ENCODE results near the gene CLK4. TPM values are rescaled to one million over a fixed set of nuclear protein-coding genes. Genes with fewer than 3 reads are reported as not detected.
"Not testable (repeated sequence)": the region's sequence is repeated elsewhere in the genome, so short reads cannot be mapped to it uniquely, and the experiment has no call there.

CLK4 gene
- total RNA-seq, 1 experiment from 2014 or later: 13.3 TPM

GRCh38 chr5:178587763-178588611 lies 38.9 kb downstream of the CLK4 start:
- no peak for DNase-seq (ENCODE audit: low read depth)

- no peak for DNase-seq (ENCODE audit: low read depth)
These were observed 40.5 kb downstream of the CLK4 start for GRCh38 chr5:178586396-178586795.

- DNase-seq (ENCODE audit: low read depth): not testable (repeated sequence)
These were observed 41.4 kb downstream of the CLK4 start for GRCh38 chr5:178585421-178585820.

GRCh38 chr5:178583279-178583678 lies 43.6 kb downstream of the CLK4 start:
- no peak for DNase-seq (ENCODE audit: low read depth)

GRCh38 chr5:178582291-178582690 lies 44.6 kb downstream of the CLK4 start:
- no peak for DNase-seq (ENCODE audit: low read depth)

GRCh38 chr5:178581621-178582020 lies 45.2 kb downstream of the CLK4 start:
- no peak for DNase-seq (ENCODE audit: low read depth)

GRCh38 chr5:178580271-178580955 lies 46.4 kb downstream of the CLK4 start:
- DNase-seq (ENCODE audit: low read depth): no peak

- no peak for DNase-seq (ENCODE audit: low read depth)
These were observed 48.9 kb downstream of the CLK4 start for GRCh38 chr5:178577944-178578343.

GRCh38 chr5:178577376-178577839 lies 49.4 kb downstream of the CLK4 start:
- DNase-seq (ENCODE audit: low read depth): no peak

- DNase-seq (ENCODE audit: low read depth): no peak
These were observed 50.1 kb downstream of the CLK4 start for GRCh38 chr5:178576591-178577351.

GRCh38 chr5:178573216-178573615 lies 53.6 kb downstream of the CLK4 start:
- DNase-seq (ENCODE audit: low read depth): no peak

- no peak for DNase-seq (ENCODE audit: low read depth)
These were observed 54.2 kb downstream of the CLK4 start for GRCh38 chr5:178572617-178573016.

- DNase-seq (ENCODE audit: low read depth): no peak
These were observed 57.4 kb downstream of the CLK4 start for GRCh38 chr5:178569485-178569884.

- DNase-seq (ENCODE audit: low read depth): no peak
These were observed 61.9 kb downstream of the CLK4 start for GRCh38 chr5:178564811-178565550.

- DNase-seq (ENCODE audit: low read depth): no peak
These were observed 62.5 kb downstream of the CLK4 start for GRCh38 chr5:178564397-178564796.

GRCh38 chr5:178563621-178564020 lies 63.2 kb downstream of the CLK4 start:
- DNase-seq (ENCODE audit: low read depth): no peak

GRCh38 chr5:178561746-178562264 lies 65.0 kb downstream of the CLK4 start:
- no peak for DNase-seq (ENCODE audit: low read depth)

GRCh38 chr5:178560911-178561310 lies 65.9 kb downstream of the CLK4 start:
- DNase-seq (ENCODE audit: low read depth): no peak

- DNase-seq (ENCODE audit: low read depth): no peak
These were observed 69.4 kb downstream of the CLK4 start for GRCh38 chr5:178557416-178557815.

GRCh38 chr5:178555771-178556211 lies 71.1 kb downstream of the CLK4 start:
- no peak for DNase-seq (ENCODE audit: low read depth)

- DNase-seq (ENCODE audit: low read depth): no peak
These were observed 71.8 kb downstream of the CLK4 start for GRCh38 chr5:178555005-178555404.
